Subcutaneous abdominal adipose tissue (tissue), 5 donors: ENCODE measurements around the gene ENC1.

Experiments
- H3K27ac ChIP-seq: one replicate; pipeline ENCODE4 v1.7.0; 2013; ENCODE audit warnings: low read depth, mild to moderate bottlenecking, inconsistent platforms, low read length, moderate library complexity
- H3K27me3 ChIP-seq, 5 donors: one replicate each; pipeline ENCODE4 v1.7.0; 2013; ENCODE audit warnings: low read length in 5 of 5, inconsistent platforms in 1 of 5; ENCODE audit not compliant: control insufficient read depth in 5 of 5, insufficient read depth in 4 of 5
- H3K36me3 ChIP-seq, 5 donors: one replicate each; pipeline ENCODE4 v1.7.0; 2013; ENCODE audit warnings: low read length in 5 of 5; ENCODE audit not compliant: control insufficient read depth in 5 of 5, insufficient read depth in 5 of 5
- H3K4me1 ChIP-seq, 5 donors: one replicate each; pipeline ENCODE4 v1.7.0; 2013; ENCODE audit warnings: low read length in 5 of 5, mild to moderate bottlenecking in 3 of 5, moderate library complexity in 1 of 5; ENCODE audit not compliant: control insufficient read depth in 5 of 5, insufficient read depth in 5 of 5
- H3K4me3 ChIP-seq, 5 donors: one replicate each; pipeline ENCODE4 v1.7.0; 2013; ENCODE audit warnings: low read length in 5 of 5, low read depth in 1 of 5
- H3K9ac ChIP-seq, 5 donors: one replicate each; pipeline ENCODE4 v1.7.0; 2013; ENCODE audit warnings: low read length in 5 of 5, mild to moderate bottlenecking in 4 of 5, moderate library complexity in 3 of 5
- H3K9me3 ChIP-seq, 5 donors: one replicate each; pipeline ENCODE4 v1.7.0; 2013; ENCODE audit warnings: low read length in 5 of 5; ENCODE audit not compliant: control insufficient read depth in 5 of 5
- donor health status: healthy.
- donor health status: healthy.
- donor health status: healthy.
- donor health status: healthy.
- donor health status: healthy.

Gene ENC1

GRCh38 chr5:74625742-74626241, 14.7 kb downstream of the ENC1 start:
- Histone ChIP-seq H3K9ac (no peak overlapping the region), H3K4me1 (peaks cover 0 to 2% (median 0%) of the 10 kb centered on the region in 5 donors), H3K9me3 (no peaks in the 10 kb centered on the region), H3K27me3 (peaks cover 0 to 3% (median 0%) of the 10 kb centered on the region in 5 donors), H3K4me3 (no peak overlapping the region), H3K36me3 (peaks cover 0 to 19% (median 11%) of the 10 kb centered on the region in 5 donors), H3K27ac (no peak overlapping the region)

- Histone ChIP-seq H3K36me3 (peaks cover 0 to 18% (median 11%) of the 10 kb centered on the region in 5 donors), H3K27me3 (peaks cover 0 to 3% (median 0%) of the 10 kb centered on the region in 5 donors), H3K4me3 (no peak overlapping the region), H3K27ac (no peak overlapping the region), H3K9me3 (no peaks in the 10 kb centered on the region), H3K4me1 (no peaks in the 10 kb centered on the region), H3K9ac (no peak overlapping the region)
Measured at GRCh38 chr5:74624931-74625505, 15.5 kb downstream of the ENC1 start.

- H3K27ac ChIP-seq, result no peak overlapping the region
- peaks cover 0 to 3% (median 0%) of the 10 kb centered on the region in 5 donors for H3K27me3 ChIP-seq
- H3K9me3 ChIP-seq, result no peaks in the 10 kb centered on the region
- H3K9ac ChIP-seq, result no peak overlapping the region
- H3K4me3 ChIP-seq, result no peak overlapping the region
- H3K4me1 ChIP-seq, result no peaks in the 10 kb centered on the region
- H3K36me3 ChIP-seq, result peaks cover 0 to 13% (median 8%) of the 10 kb centered on the region in 5 donors
Measured at GRCh38 chr5:74624501-74624900, 16.0 kb downstream of the ENC1 start.

- no peak overlapping the region for H3K4me3 ChIP-seq
- no peak overlapping the region for H3K27ac ChIP-seq
- peaks cover 0 to 3% (median 0%) of the 10 kb centered on the region in 5 donors for H3K27me3 ChIP-seq
- peaks cover 0 to 7% (median 4%) of the 10 kb centered on the region in 5 donors for H3K36me3 ChIP-seq
- no peaks in the 10 kb centered on the region for H3K9me3 ChIP-seq
- H3K4me1 ChIP-seq, result no peaks in the 10 kb centered on the region
- no peak overlapping the region for H3K9ac ChIP-seq
Measured at GRCh38 chr5:74623748-74624408, 16.6 kb downstream of the ENC1 start.

GRCh38 chr5:74623006-74623611, 17.4 kb downstream of the ENC1 start:
- H3K27ac ChIP-seq, result no peak overlapping the region
- H3K4me3 ChIP-seq, result no peak overlapping the region
- no peaks in the 10 kb centered on the region for H3K4me1 ChIP-seq
- no peak overlapping the region for H3K9ac ChIP-seq
- peaks cover 0 to 3% (median 0%) of the 10 kb centered on the region in 5 donors for H3K27me3 ChIP-seq
- no peaks in the 10 kb centered on the region for H3K9me3 ChIP-seq
- peaks cover 0 to 2% (median 0%) of the 10 kb centered on the region in 5 donors for H3K36me3 ChIP-seq

- Histone ChIP-seq H3K27me3 (peaks cover 0 to 3% (median 0%) of the 10 kb centered on the region in 5 donors), H3K9me3 (no peaks in the 10 kb centered on the region), H3K36me3 (no peaks in the 10 kb centered on the region), H3K27ac (no peak overlapping the region), H3K4me1 (no peaks in the 10 kb centered on the region), H3K4me3 (no peak overlapping the region), H3K9ac (no peak overlapping the region)
Measured at GRCh38 chr5:74622122-74622521, 18.4 kb downstream of the ENC1 start.

- Histone ChIP-seq H3K9ac (no peak overlapping the region), H3K4me3 (no peak overlapping the region), H3K36me3 (no peaks in the 10 kb centered on the region)
Measured at GRCh38 chr5:74621492-74621891, 19.0 kb downstream of the ENC1 start.

GRCh38 chr5:74619308-74619707, 21.2 kb downstream of the ENC1 start:
- Histone ChIP-seq H3K9me3 (no peaks in the 10 kb centered on the region), H3K9ac (no peak overlapping the region), H3K27ac (no peak overlapping the region), H3K4me1 (no peaks in the 10 kb centered on the region), H3K36me3 (no peaks in the 10 kb centered on the region), H3K27me3 (peaks cover 0 to 3% (median 0%) of the 10 kb centered on the region in 5 donors), H3K4me3 (no peak overlapping the region)

More at GRCh38 chr5:74621492-74621891, 19.0 kb downstream of the ENC1 start:
- Histone ChIP-seq H3K27ac (no peak overlapping the region), H3K27me3 (peaks cover 0 to 3% (median 0%) of the 10 kb centered on the region in 5 donors), H3K9me3 (no peaks in the 10 kb centered on the region), H3K4me1 (no peaks in the 10 kb centered on the region)

- Histone ChIP-seq H3K36me3 (no peaks in the 10 kb centered on the region), H3K4me1 (no peaks in the 10 kb centered on the region), H3K9me3 (no peaks in the 10 kb centered on the region), H3K27me3 (peaks cover 0 to 3% (median 0%) of the 10 kb centered on the region in 5 donors), H3K4me3 (no peak overlapping the region), H3K27ac (no peak overlapping the region), H3K9ac (no peak overlapping the region)
Measured at GRCh38 chr5:74618106-74618505, 22.4 kb downstream of the ENC1 start.

- Histone ChIP-seq H3K4me3 (no peak overlapping the region), H3K9me3 (no peaks in the 10 kb centered on the region), H3K27me3 (peaks cover 0 to 3% (median 0%) of the 10 kb centered on the region in 5 donors), H3K9ac (no peak overlapping the region), H3K4me1 (no peaks in the 10 kb centered on the region), H3K36me3 (no peaks in the 10 kb centered on the region), H3K27ac (no peak overlapping the region)
Measured at GRCh38 chr5:74617202-74617601, 23.3 kb downstream of the ENC1 start.
